IMR-90 (cell line): ENCODE data around the gene SRPRA. TPM values are rescaled to one million over a fixed set of nuclear protein-coding genes. Genes with fewer than 3 reads are reported as not detected.

Experiments used
- ATAC-seq: fragments of 200-7000 bp; cut with Tn5 transposase; 2 replicates; pipeline ENCODE4 v1.9.1; 2020; ENCODE audit warnings: low read depth, mild to moderate bottlenecking, moderate library complexity
- BruUV-seq: library from RNA; stranded (reverse); fragments of 400-500 nt; replicated peaks from 2 replicates; lab custom pipeline; 2021; lab: Mats Ljungman, UMichigan
- CTCF ChIA-PET: fragments of 300-600 bp; formaldehyde crosslinking; extraction: SDS; loops from one replicate; lab custom pipeline; 2021; ENCODE audit warnings: antibody characterized with exemption; lab: Yijun Ruan, JAX
- POLR2A ChIA-PET: fragments of 300-600 bp; sonication (Branson Sonifier 250); formaldehyde crosslinking; loops from one replicate; lab custom pipeline; 2022; ENCODE audit warnings: antibody characterized with exemption; ENCODE audit not compliant: unreplicated experiment; lab: Charles Lee
- DNase-seq: peaks from one replicate; pipeline ENCODE4 v3.0.0; 2013
- H2AFZ ChIP-seq: replicated peaks from 2 replicates; pipeline ENCODE3; 2013; ENCODE audit warnings: low read length, mild to moderate bottlenecking; ENCODE audit not compliant: poor library complexity
- H2AK5ac ChIP-seq: 2 replicates; pipeline ENCODE4 v1.6.1; 2013; ENCODE audit warnings: low read depth, low read length, inconsistent platforms
- H2AK9ac ChIP-seq: replicated peaks from 2 replicates; pipeline ENCODE3; 2013; ENCODE audit warnings: mild to moderate bottlenecking, low read depth, low read length, moderate library complexity; ENCODE audit not compliant: poor library complexity
- H2BK120ac ChIP-seq: 2 replicates; pipeline ENCODE4 v1.6.1; 2013; ENCODE audit warnings: low read depth, low read length, inconsistent platforms
- H2BK15ac ChIP-seq: 3 replicates; pipeline ENCODE4 v1.6.1; 2013; ENCODE audit warnings: low read depth, low read length, inconsistent platforms
- H2BK20ac ChIP-seq: 2 replicates; pipeline ENCODE4 v1.6.1; 2013; ENCODE audit warnings: low read depth, mild to moderate bottlenecking, inconsistent platforms, low read length, moderate library complexity
- H2BK5ac ChIP-seq: 2 replicates; pipeline ENCODE4 v1.6.1; 2013; ENCODE audit warnings: mild to moderate bottlenecking, low read depth, low read length, inconsistent platforms; ENCODE audit not compliant: poor library complexity, severe bottlenecking
- H3K14ac ChIP-seq: replicated peaks from 2 replicates; pipeline ENCODE4 v1.6.1; 2013; ENCODE audit warnings: low read depth, low read length, inconsistent platforms
- H3K18ac ChIP-seq: 2 replicates; pipeline ENCODE4 v1.6.1; 2013; ENCODE audit warnings: low read depth, low read length, control low read depth
- H3K23ac ChIP-seq: 2 replicates; pipeline ENCODE4 v1.6.1; 2013; ENCODE audit warnings: low read depth, low read length, inconsistent platforms
- H3K27ac ChIP-seq: 2 replicates; pipeline ENCODE4 v1.5.1; 2013; ENCODE audit warnings: mild to moderate bottlenecking, control low read depth, low read length; ENCODE audit not compliant: insufficient read depth
- H3K27me3 ChIP-seq: 2 replicates; pipeline ENCODE4 v1.6.1; 2013; ENCODE audit warnings: low read length; ENCODE audit not compliant: control insufficient read depth, insufficient read depth
- H3K36me3 ChIP-seq: 2 replicates; pipeline ENCODE4 v1.6.1; 2013; ENCODE audit warnings: low read length, mixed read lengths; ENCODE audit not compliant: control insufficient read depth, insufficient read depth
- H3K4ac ChIP-seq: 2 replicates; pipeline ENCODE4 v1.6.1; 2013; ENCODE audit warnings: low read depth, low read length, inconsistent platforms
- H3K4me1 ChIP-seq: 2 replicates; pipeline ENCODE4 v1.6.1; 2013; ENCODE audit warnings: low read length, mixed read lengths; ENCODE audit not compliant: control insufficient read depth, insufficient read depth
- H3K4me2 ChIP-seq: 2 replicates; pipeline ENCODE4 v1.6.1; 2013; ENCODE audit warnings: low read depth, mild to moderate bottlenecking, control low read depth, low read length, moderate library complexity
- H3K4me3 ChIP-seq: 2 replicates; pipeline ENCODE4 v1.5.1; 2013; ENCODE audit warnings: low read depth, mild to moderate bottlenecking, control low read depth, low read length, moderate library complexity; ENCODE audit not compliant: insufficient read depth
- H3K56ac ChIP-seq: 2 replicates; pipeline ENCODE4 v1.6.1; 2013; ENCODE audit warnings: low read length, inconsistent platforms; ENCODE audit not compliant: insufficient read depth; ENCODE audit errors: extremely low read depth
- H3K79me1 ChIP-seq, 2 experiments: 2 replicates each; pipeline ENCODE4 v1.6.1; 2013; ENCODE audit warnings: low read length in 2 of 2, inconsistent platforms in 1 of 2, low read depth in 1 of 2
- H3K9ac ChIP-seq: 2 replicates; pipeline ENCODE4 v1.6.1; 2013; ENCODE audit warnings: low read depth, low read length, control low read depth
- H3K9me1 ChIP-seq: 2 replicates; pipeline ENCODE4 v1.6.1; 2013; ENCODE audit warnings: low read length, inconsistent platforms; ENCODE audit not compliant: insufficient read depth
- H3K9me3 ChIP-seq: 2 replicates; pipeline ENCODE4 v1.6.1; 2013; ENCODE audit warnings: low read length; ENCODE audit not compliant: control insufficient read depth, insufficient read depth
- H4K20me1 ChIP-seq: 2 replicates; pipeline ENCODE4 v1.6.1; 2013; ENCODE audit warnings: low read length, inconsistent platforms; ENCODE audit not compliant: insufficient read depth
- H4K5ac ChIP-seq: 2 replicates; pipeline ENCODE4 v1.6.1; 2013; ENCODE audit warnings: mild to moderate bottlenecking, low read depth, low read length, control low read depth
- H4K8ac ChIP-seq, 2 experiments: 2 replicates each; pipeline ENCODE4 v1.6.1; 2013; ENCODE audit warnings: low read depth in 2 of 2, low read length in 2 of 2, control low read depth in 1 of 2, inconsistent platforms in 1 of 2
- H4K91ac ChIP-seq: 2 replicates; pipeline ENCODE4 v1.6.1; 2013; ENCODE audit warnings: low read depth, low read length, inconsistent platforms; ENCODE audit not compliant: insufficient read depth
- FOS ChIP-seq: fragments of 150-350 bp; IDR thresholded peaks from 2 replicates; pipeline ENCODE4 v1.6.1; 2016; ENCODE audit warnings: low read depth, low read length
- MAFK ChIP-seq: IDR thresholded peaks from 2 replicates; pipeline ENCODE4 v1.6.1; 2012; ENCODE audit warnings: low read depth, low read length, improper control_type of control experiment
- RFX5 ChIP-seq: IDR thresholded peaks from 2 replicates; pipeline ENCODE4 v1.8.0; 2012; ENCODE audit warnings: low read depth, mild to moderate bottlenecking, low read length, moderate library complexity
- WGBS, 2 experiments: methylation state at CpG; one replicate each; pipeline versions ENCODE4 v1.1.5 to v1.1.7; 2013; ENCODE audit warnings: missing lambda C conversion rate in 2 of 2; ENCODE audit not compliant: insufficient read length in 1 of 2; ENCODE audit errors: extremely low coverage in 2 of 2; 5-methylcytosine and 5-hydroxymethylcytosine counted together
- dilution Hi-C: fragments of 300-500 bp; cut with HindIII; formaldehyde crosslinking; loops from one replicate; pipeline ENCODE4 v1.14.3; 2018; ENCODE audit warnings: low sequenced_read_pairs; ENCODE audit not compliant: unreplicated experiment
- in situ Hi-C: fragments of 300-500 bp; cut with MboI; formaldehyde crosslinking; loops from 3 replicates; pipeline ENCODE4 v1.14.3; 2019; ENCODE audit warnings: low sequenced_read_pairs, inconsistent platforms, mixed read lengths
- intact Hi-C: fragments of 100-400 bp; cut with micrococcal nuclease; formaldehyde crosslinking; loops from 2 replicates; pipeline ENCODE4 v1.10.0; 2022
- polyA plus RNA-seq, 3 experiments: library from polyadenylated mRNA; depleted of rRNA; stranded (reverse); fragments of >200 nt; gene quantifications; 2 replicates each; pipeline ENCODE4 v1.2.3, GENCODE V29; 2012; ENCODE audit warnings: low replicate concordance in 1 of 3
- total RNA-seq: library from RNA; depleted of rRNA; stranded (reverse); fragments of >200 nt; gene quantifications from 2 replicates; pipeline ENCODE4 v1.2.3, GENCODE V29; 2012

Gene SRPRA
- total and polyA plus RNA-seq, 2 of the 4 experiments (the other 2 are of a cell fraction), result 108 to 131 TPM

DNA sequence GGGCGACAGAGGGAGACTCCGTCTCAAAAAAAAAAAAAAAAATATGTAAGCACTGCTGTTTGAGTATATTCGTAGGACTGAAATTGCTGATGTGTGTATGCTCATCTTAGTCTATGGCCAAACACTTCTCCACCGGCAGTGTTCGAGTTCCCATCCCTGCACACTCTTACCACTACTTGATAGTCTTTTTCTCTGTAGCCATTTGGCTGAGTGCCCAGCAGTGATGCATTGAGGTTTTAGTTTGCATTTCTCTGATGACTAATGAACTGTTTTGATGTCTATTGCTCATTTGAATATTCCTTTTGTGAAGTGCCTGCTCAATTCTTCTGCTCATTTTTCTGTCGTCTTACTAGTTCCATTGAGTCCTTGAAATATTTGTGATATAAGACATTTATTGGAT lies 16.1 kb upstream of the SRPRA start:
- no peak overlapping the region for H2BK120ac ChIP-seq
- no peak overlapping the region for H3K23ac ChIP-seq
- H2BK5ac ChIP-seq, result no peak overlapping the region
- H3K9me3 ChIP-seq, result no peaks in the 10 kb centered on the region
- no peak overlapping the region for H3K4me3 ChIP-seq
- dilution Hi-C loops (no loop called here), in situ Hi-C loops (no loop called here), intact Hi-C loops (no loop called here)
- no peaks in the 10 kb centered on the region for H3K27me3 ChIP-seq
- no peak overlapping the region for H3K56ac ChIP-seq
- ATAC-seq (peak; percentile 35), DNase-seq (peak; percentile 96)
- no peak overlapping the region for H4K5ac ChIP-seq
- no CpG with 5 or more reads among the region's 6 CpGs for WGBS, 2 experiments
- H2BK20ac ChIP-seq, result no peak overlapping the region
- H2AK5ac ChIP-seq, result no peak overlapping the region
- H3K14ac ChIP-seq, result no peak overlapping the region
- no peak overlapping the region for H3K9ac ChIP-seq
- H2BK15ac ChIP-seq, result no peak overlapping the region
- ChIA-PET CTCF (no interaction called here), POLR2A (no interaction called here)
- H4K8ac ChIP-seq, result no peak overlapping the region
- peak overlapping the region; percentile 27; the same call in 1 of the 2 replicates for H3K4me2 ChIP-seq
- TF ChIP-seq RFX5, result no peak
- TF ChIP-seq MAFK, result peak; percentile 19
- peak; percentile 22; the same call in 1 of the 2 replicates for TF ChIP-seq FOS
- no peak overlapping the region for H2AFZ ChIP-seq
- H2AK9ac ChIP-seq, result no peak overlapping the region
- H3K4ac ChIP-seq, result no peak overlapping the region
- no peaks in the 10 kb centered on the region for H4K20me1 ChIP-seq
- no peak overlapping the region for H3K18ac ChIP-seq
- H3K36me3 ChIP-seq, result peaks cover 3% of the 10 kb centered on the region
- H3K4me1 ChIP-seq, result peaks cover 3% of the 10 kb centered on the region; the same call in 1 of the 2 replicates
- H3K9me1 ChIP-seq, result peaks cover 5% of the 10 kb centered on the region; the same call in 1 of the 2 replicates
- H3K27ac ChIP-seq, result no peak overlapping the region
- no TSS peak for BruUV-seq
- H4K91ac ChIP-seq, result no peak overlapping the region
- peaks cover 4 to 30% of the 10 kb centered on the region in 2 experiments for H3K79me1 ChIP-seq
